Bronchial epithelial cell (primary cell): ENCODE measurements around the gene RNF168. TPM values are rescaled to one million over a fixed set of nuclear protein-coding genes. Genes with fewer than 3 reads are reported as not detected.
A peak's percentile ranks its signal among the peaks of the same experiment; 100 is the strongest.
"Not testable (repeated sequence)": the region's sequence is repeated elsewhere in the genome, so short reads cannot be mapped to it uniquely, and the experiment has no call there.

Experiments
- DNase-seq: peaks from one replicate; pipeline ENCODE4 v3.0.0-alpha.2; 2010; ENCODE audit warnings: low read depth
- FAIRE-seq: peaks from 2 replicates; lab custom pipeline; 2011; peaks lifted over from hg19 to GRCh38; lab: Jason Lieb, UNC
- H3K27me3 ChIP-seq: 2 replicates; pipeline ENCODE4 v1.5.1; 2011; ENCODE audit warnings: low read length; ENCODE audit not compliant: control insufficient read depth, insufficient read depth
- H3K36me3 ChIP-seq: 2 replicates; pipeline ENCODE4 v1.5.1; 2011; ENCODE audit warnings: low read length; ENCODE audit not compliant: control insufficient read depth, insufficient read depth
- H3K4me3 ChIP-seq: 2 replicates; pipeline ENCODE4 v1.5.1; 2011; ENCODE audit warnings: mild to moderate bottlenecking, low read depth, low read length, control low read depth
- CTCF ChIP-seq: IDR thresholded peaks from 2 replicates; pipeline ENCODE4 v1.5.1; 2011; ENCODE audit warnings: mild to moderate bottlenecking, moderate library complexity, low read length, control low read depth, inconsistent platforms; ENCODE audit not compliant: insufficient read depth, severe bottlenecking
- total RNA-seq: library from RNA; depleted of rRNA; stranded (reverse); fragments of >200 nt; gene quantifications from 2 replicates; pipeline ENCODE4 v1.2.1, GENCODE V29; 2014

RNF168 gene
- total RNA-seq, 1 donor from 2014 or later, result 8.2 TPM

GRCh38 chr3:196454935-196455334 lies 48.6 kb downstream of the RNF168 start:
- DNase-seq (no peak), FAIRE-seq (no peak)
- no peaks in the 10 kb centered on the region for H3K27me3 ChIP-seq
- no peak overlapping the region for H3K4me3 ChIP-seq
- H3K36me3 ChIP-seq, result no peaks in the 10 kb centered on the region
- no peak for TF ChIP-seq CTCF

GRCh38 chr3:196445391-196445790 lies 58.2 kb downstream of the RNF168 start:
- not testable (repeated sequence) for H3K4me3 ChIP-seq, FAIRE-seq, H3K36me3 ChIP-seq, H3K27me3 ChIP-seq, DNase-seq

GRCh38 chr3:196444500-196444894 lies 59.1 kb downstream of the RNF168 start:
- H3K4me3 ChIP-seq, result no peak overlapping the region
- DNase-seq, result no peak
- H3K27me3 ChIP-seq, result no peaks in the 10 kb centered on the region
- no peak for FAIRE-seq
- TF ChIP-seq CTCF, result no peak
- no peaks in the 10 kb centered on the region for H3K36me3 ChIP-seq

GRCh38 chr3:196440696-196441095 lies 62.9 kb downstream of the RNF168 start:
- Histone ChIP-seq H3K4me3 (no peak overlapping the region), H3K36me3 (no peaks in the 10 kb centered on the region)
- FAIRE-seq, result no peak

GRCh38 chr3:196440041-196440537 lies 63.5 kb downstream of the RNF168 start:
- Histone ChIP-seq H3K27me3 (no peaks in the 10 kb centered on the region), H3K36me3 (no peaks in the 10 kb centered on the region), H3K4me3 (no peak overlapping the region)
- TF ChIP-seq CTCF, result no peak
- DNase-seq, result no peak
- no peak for FAIRE-seq

More at GRCh38 chr3:196440696-196441095, 62.9 kb downstream of the RNF168 start:
- no peaks in the 10 kb centered on the region for H3K27me3 ChIP-seq
- no peak for TF ChIP-seq CTCF
- no peak for DNase-seq

GRCh38 chr3:196432137-196432879 lies 71.3 kb downstream of the RNF168 start, which contains the start of gene UBXN7:
UBXN7 (minus strand) TSS chr3:196432427; CDS start chr3:196432399, 28 bp downstream.
- TF ChIP-seq CTCF, result no peak
- Histone ChIP-seq H3K36me3 (no peaks in the 10 kb centered on the region), H3K4me3 (peak within 1 kb of the TSS; percentile 60), H3K27me3 (no peaks in the 10 kb centered on the region)
- FAIRE-seq (no peak), DNase-seq (peak; percentile 82)
